Lower lobe of right lung (tissue), 2 donors: ENCODE measurements around the gene TRMU. TPM values are rescaled to one million over a fixed set of nuclear protein-coding genes. Genes with fewer than 3 reads are reported as not detected.
A peak's percentile ranks its signal among the peaks of the same experiment; 100 is the strongest.
"Not testable (repeated sequence)": the region's sequence is repeated elsewhere in the genome, so short reads cannot be mapped to it uniquely, and the experiment has no call there.

ENCODE experiments used
- ATAC-seq, 2 donors: fragments of 200-7000 bp; cut with Tn5 transposase; one replicate each; pipeline ENCODE4 v1.9.1; 2020 to 2022; ENCODE audit warnings: mild to moderate bottlenecking in 2 of 2, moderate library complexity in 2 of 2
- DNase-seq: peaks from one replicate; pipeline ENCODE4 v3.0.0-alpha.2; 2020
- H3K27ac ChIP-seq: fragments of 200-600 bp; one replicate; pipeline ENCODE4 v1.8.0; 2022
- H3K27me3 ChIP-seq: fragments of 200-600 bp; one replicate; pipeline ENCODE4 v1.8.0; 2022; ENCODE audit warnings: low read depth
- H3K36me3 ChIP-seq: fragments of 200-600 bp; one replicate; pipeline ENCODE4 v1.8.0; 2022; ENCODE audit warnings: mild to moderate bottlenecking
- H3K4me1 ChIP-seq: fragments of 200-600 bp; one replicate; pipeline ENCODE4 v1.8.0; 2022
- H3K4me3 ChIP-seq: fragments of 200-600 bp; one replicate; pipeline ENCODE4 v1.8.0; 2022; ENCODE audit warnings: mild to moderate bottlenecking
- H3K9me3 ChIP-seq: fragments of 200-600 bp; one replicate; pipeline ENCODE4 v1.8.0; 2022
- intact Hi-C: fragments of 100-400 bp; cut with DNase I; formaldehyde crosslinking; loops from one replicate; pipeline ENCODE4 v1.11.0; 2022
- total RNA-seq: library from RNA; stranded (reverse); fragmentation: NEBNext Ultra II Directional; extraction: Animal tissue kit (Norgen Biotek cat#: 25700); gene quantifications from one replicate; pipeline ENCODE4 v1.2.1, GENCODE V29; 2021
- TF ChIP-seq, protein P1 (sequence below): fragments of 200-600 bp; IDR thresholded peaks from one replicate; pipeline ENCODE4 v1.8.0; 2022; ENCODE audit warnings: antibody characterized with exemption, mild to moderate bottlenecking
- donor health status: DM: no; HTN: yes; CAD: no; lungs with severe emphysema.

The TRMU gene
- total RNA-seq, 1 donor from 2014 or later = 33.5 TPM

DNA sequence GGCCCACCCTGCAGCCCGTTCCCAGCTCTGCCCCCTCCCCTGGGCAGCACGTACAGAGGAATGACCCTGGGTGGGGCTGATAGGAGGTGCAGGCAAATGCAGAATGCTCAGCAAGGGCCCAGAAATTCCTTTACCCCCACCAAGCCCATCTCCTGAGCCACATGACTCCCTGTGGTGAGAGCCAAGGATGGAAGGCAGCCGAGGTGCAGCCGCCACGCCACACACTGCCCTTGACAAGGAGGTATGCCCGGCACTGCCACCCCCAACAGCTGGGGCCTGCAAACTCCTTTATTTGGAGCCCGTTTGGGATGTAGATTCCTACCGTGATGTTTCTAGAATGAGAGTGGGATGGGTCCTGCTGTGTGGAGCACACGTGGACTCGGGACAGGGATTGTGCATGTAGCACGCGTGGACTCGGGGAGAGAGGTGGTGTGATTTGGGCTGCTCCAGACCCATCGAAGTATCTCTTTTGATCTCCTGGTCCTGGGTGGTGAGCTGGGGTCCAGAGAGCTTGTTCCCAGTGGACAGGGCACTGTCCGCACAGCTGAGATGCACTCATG is 25.9 kb upstream of the TRMU start:
- TF ChIP-seq, protein P1, sequence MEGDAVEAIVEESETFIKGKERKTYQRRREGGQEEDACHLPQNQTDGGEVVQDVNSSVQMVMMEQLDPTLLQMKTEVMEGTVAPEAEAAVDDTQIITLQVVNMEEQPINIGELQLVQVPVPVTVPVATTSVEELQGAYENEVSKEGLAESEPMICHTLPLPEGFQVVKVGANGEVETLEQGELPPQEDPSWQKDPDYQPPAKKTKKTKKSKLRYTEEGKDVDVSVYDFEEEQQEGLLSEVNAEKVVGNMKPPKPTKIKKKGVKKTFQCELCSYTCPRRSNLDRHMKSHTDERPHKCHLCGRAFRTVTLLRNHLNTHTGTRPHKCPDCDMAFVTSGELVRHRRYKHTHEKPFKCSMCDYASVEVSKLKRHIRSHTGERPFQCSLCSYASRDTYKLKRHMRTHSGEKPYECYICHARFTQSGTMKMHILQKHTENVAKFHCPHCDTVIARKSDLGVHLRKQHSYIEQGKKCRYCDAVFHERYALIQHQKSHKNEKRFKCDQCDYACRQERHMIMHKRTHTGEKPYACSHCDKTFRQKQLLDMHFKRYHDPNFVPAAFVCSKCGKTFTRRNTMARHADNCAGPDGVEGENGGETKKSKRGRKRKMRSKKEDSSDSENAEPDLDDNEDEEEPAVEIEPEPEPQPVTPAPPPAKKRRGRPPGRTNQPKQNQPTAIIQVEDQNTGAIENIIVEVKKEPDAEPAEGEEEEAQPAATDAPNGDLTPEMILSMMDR = no peak
- ATAC-seq (no peak), DNase-seq (peak; percentile 24)
- Histone ChIP-seq H3K4me1 (no peaks in the 10 kb centered on the region), H3K9me3 (no peaks in the 10 kb centered on the region), H3K27me3 (no peaks in the 10 kb centered on the region), H3K4me3 (no peak overlapping the region), H3K36me3 (no peaks in the 10 kb centered on the region), H3K27ac (no peak overlapping the region)
- intact Hi-C loops = loop anchor here (5.0 kb wide), 1 partner anchor 187 kb away; no protein-coding TSS in a partner anchor

GRCh38 chr22:46312056-46312455 is 23.5 kb upstream of the TRMU start:
- intact Hi-C loops = loop anchor here (5.0 kb wide), 1 partner anchor 190 kb away; no protein-coding TSS in a partner anchor
- Histone ChIP-seq H3K4me3 (no peak overlapping the region), H3K9me3 (no peaks in the 10 kb centered on the region), H3K36me3 (no peaks in the 10 kb centered on the region), H3K4me1 (no peaks in the 10 kb centered on the region), H3K27ac (no peak overlapping the region), H3K27me3 (no peaks in the 10 kb centered on the region)
- ATAC-seq (no peak), DNase-seq (peak; percentile 36)
- TF ChIP-seq, protein P1 = no peak

DNA sequence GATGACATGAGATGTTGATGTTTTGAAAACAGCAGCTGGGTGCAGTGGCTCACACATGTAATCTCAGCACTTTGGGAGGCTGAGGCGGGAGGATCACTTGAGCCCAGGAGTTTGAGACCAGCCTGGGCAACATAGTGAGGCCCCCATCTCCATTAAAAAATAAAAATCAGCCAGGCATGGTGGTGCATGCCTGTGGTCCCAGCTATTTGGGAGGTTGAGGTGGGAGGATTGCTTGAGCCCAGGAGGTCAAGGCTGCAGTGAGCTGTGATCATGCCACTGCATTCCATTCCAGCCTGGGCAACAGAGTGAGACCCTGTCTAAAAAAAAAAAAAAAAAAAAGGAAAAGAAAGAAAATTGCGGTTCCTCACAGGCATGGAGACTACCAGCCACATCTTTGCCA is 22.7 kb upstream of the TRMU start:
- intact Hi-C loops = loop anchor here (5.0 kb wide), 1 partner anchor 191 kb away; no protein-coding TSS in a partner anchor
- not testable (repeated sequence) for H3K4me3 ChIP-seq, H3K36me3 ChIP-seq, H3K27me3 ChIP-seq, H3K9me3 ChIP-seq, ATAC-seq, H3K4me1 ChIP-seq, H3K27ac ChIP-seq
- peak; percentile 7 for DNase-seq

DNA sequence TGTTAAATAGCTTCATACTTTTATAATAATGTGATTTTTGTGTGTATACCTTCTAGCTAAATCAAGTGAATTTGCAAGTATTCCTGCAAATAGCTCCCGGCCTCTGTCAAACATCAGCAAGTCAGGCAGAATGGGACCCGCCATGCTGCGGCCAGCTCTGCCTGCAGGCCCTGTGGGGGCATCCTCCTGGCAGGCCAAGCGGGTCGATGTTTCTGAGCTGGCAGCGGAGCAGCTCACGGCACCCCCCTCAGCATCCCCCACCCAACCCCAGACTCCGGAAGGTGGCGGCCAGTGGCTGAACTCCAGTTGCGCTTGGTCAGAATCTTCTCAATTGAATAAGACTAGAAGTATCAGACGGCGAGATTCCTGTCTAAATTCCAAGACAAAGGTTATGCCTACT is 19.5 kb upstream of the TRMU start:
- DNase-seq = no peak
- no peak overlapping the region for H3K4me3 ChIP-seq
- TF ChIP-seq, protein P1 = no peak
- H3K36me3 ChIP-seq = no peaks in the 10 kb centered on the region
- no peaks in the 10 kb centered on the region for H3K27me3 ChIP-seq
- intact Hi-C loops = no loop called here
- ATAC-seq = no peak
- H3K9me3 ChIP-seq = no peaks in the 10 kb centered on the region
- H3K27ac ChIP-seq = no peak overlapping the region
- H3K4me1 ChIP-seq = no peaks in the 10 kb centered on the region

GRCh38 chr22:46317646-46318045 is 17.9 kb upstream of the TRMU start:
- DNase-seq = no peak
- TF ChIP-seq, protein P1 = no peak
- Histone ChIP-seq H3K9me3 (no peaks in the 10 kb centered on the region), H3K4me1 (no peaks in the 10 kb centered on the region), H3K4me3 (no peak overlapping the region), H3K36me3 (no peaks in the 10 kb centered on the region), H3K27ac (no peak overlapping the region), H3K27me3 (no peaks in the 10 kb centered on the region)
- no peak for ATAC-seq
- intact Hi-C loops = no loop called here

- intact Hi-C loops = no loop called here
- H3K4me1 ChIP-seq = no peaks in the 10 kb centered on the region
- TF ChIP-seq, protein P1 = no peak
- no peaks in the 10 kb centered on the region for H3K27me3 ChIP-seq
- DNase-seq (peak; percentile 23), ATAC-seq (no peak)
- no peaks in the 10 kb centered on the region for H3K36me3 ChIP-seq
- no peak overlapping the region for H3K4me3 ChIP-seq
- H3K9me3 ChIP-seq = no peaks in the 10 kb centered on the region
- no peak overlapping the region for H3K27ac ChIP-seq
Measured at GRCh38 chr22:46318576-46318975, 16.9 kb upstream of the TRMU start.
